ENCODE measurements around the gene CENPL. TPM values are rescaled to one million over a fixed set of nuclear protein-coding genes. Genes with fewer than 3 reads are reported as not detected.

CENPL gene
- total and polyA plus RNA-seq, 2 of the 8 experiments (the other 6 are each of a cell fraction or from before 2014, with no cell fraction given): 6.6 to 16.0 TPM

DNA sequence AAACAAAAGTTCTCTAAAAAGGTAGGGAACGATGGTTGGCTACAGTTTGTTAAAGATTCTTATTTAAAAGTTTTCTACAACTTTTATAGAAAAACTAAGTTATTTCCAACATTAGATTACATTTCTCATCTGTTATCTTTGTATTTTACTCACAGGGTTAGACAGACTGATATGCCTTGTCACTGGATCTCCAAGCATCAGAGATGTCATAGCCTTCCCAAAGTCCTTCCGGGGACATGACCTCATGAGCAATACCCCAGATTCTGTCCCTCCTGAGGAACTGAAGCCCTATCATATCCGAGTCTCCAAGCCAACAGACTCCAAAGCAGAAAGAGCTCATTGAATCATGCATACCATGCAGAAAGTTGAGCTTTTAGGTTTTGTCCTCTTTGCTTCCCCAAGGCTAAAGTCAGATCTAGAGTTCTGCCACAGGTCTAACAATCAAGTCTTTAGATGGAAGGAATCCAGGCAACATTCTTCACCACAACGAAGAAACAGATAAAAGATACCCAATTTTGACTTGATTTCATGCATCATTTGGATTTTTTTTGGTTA is 32.8 kb upstream of the CENPL start:
- H3K27ac ChIP-seq (ENCODE audit: low read depth, low read length): no peak overlapping the region

More for the DNA sequence above, 32.8 kb upstream of the CENPL start:
- Histone ChIP-seq H3K4me2 (ENCODE audit: insufficient read depth in 1 of 2, low read depth in 2 of 2, low read length in 2 of 2) (no peak overlapping the region), H3K23ac (ENCODE audit: insufficient read length) (no peak overlapping the region), H2BK12ac (ENCODE audit: low read depth, low read length) (no peak overlapping the region), H3K4me3 (ENCODE audit: extremely low read depth in 1 of 4, insufficient read depth in 2 of 4, low read depth in 3 of 4, low read length in 4 of 4) (no peak overlapping the region), H3K14ac (ENCODE audit: insufficient read length) (no peak overlapping the region), H3K4me1 (replicated peaks in 1 of 4; ENCODE audit: control insufficient read depth in 3 of 4, insufficient read depth in 4 of 4, low read length in 3 of 4) (peaks cover 0 to 9% (median 3%) of the 10 kb centered on the region in 4 experiments; a peak in 4 of 7 replicates), H3K56ac (replicated peaks; ENCODE audit: insufficient read length, low read depth, low read length) (no peak overlapping the region), H3K79me2 (ENCODE audit: control insufficient read depth in 1 of 2, insufficient read depth in 2 of 2, low read length in 2 of 2) (no peaks in the 10 kb centered on the region), H4K20me1 (replicated peaks in 1 of 2; ENCODE audit: control insufficient read depth in 1 of 2, insufficient read depth in 2 of 2, low read length in 2 of 2) (peaks cover 0 to 1% of the 10 kb centered on the region in 2 experiments), H3K27me3 (replicated peaks in 1 of 4; ENCODE audit: control insufficient read depth in 3 of 4, extremely low read depth in 1 of 4, insufficient read depth in 3 of 4, low read length in 3 of 4) (no peaks in the 10 kb centered on the region), H3K9me3 (ENCODE audit: insufficient read depth in 2 of 2, low read depth in 1 of 2, low read length in 1 of 2) (no peaks in the 10 kb centered on the region), H2AFZ (ENCODE audit: low read length) (no peak overlapping the region), H2BK20ac (ENCODE audit: low read length) (no peak overlapping the region), H4K5ac (ENCODE audit: insufficient read length, low read depth, low read length) (no peak overlapping the region), H3K4ac (replicated peaks; ENCODE audit: insufficient read length, low read depth, low read length) (no peak overlapping the region), H3K9ac (replicated peaks in 1 of 4; ENCODE audit: extremely low read depth in 1 of 4, low read depth in 3 of 4, low read length in 3 of 4) (no peak overlapping the region), H3K36me3 (ENCODE audit: control insufficient read depth in 2 of 4, insufficient read depth in 4 of 4, low read length in 3 of 4) (peaks cover 6 to 57% (median 25%) of the 10 kb centered on the region in 4 experiments; a peak in 7 of 8 replicates), H2AK5ac (ENCODE audit: low read depth, low read length) (no peak overlapping the region), H2BK15ac (ENCODE audit: low read length) (no peak overlapping the region), H3K23me2 (ENCODE audit: low read depth, low read length) (no peaks in the 10 kb centered on the region), H4K8ac (ENCODE audit: extremely low read depth, insufficient read depth, low read length) (no peak overlapping the region), H3K79me1 (ENCODE audit: low read depth, low read length) (no peaks in the 10 kb centered on the region), H2BK120ac (replicated peaks; ENCODE audit: low read depth, low read length) (no peak overlapping the region), H4K91ac (replicated peaks; ENCODE audit: insufficient read length, low read length) (no peak overlapping the region), H2BK5ac (ENCODE audit: low read depth, low read length) (no peak overlapping the region), H3K18ac (ENCODE audit: extremely low read depth, low read length) (no peak overlapping the region)
- 91% methylated on average over 4 of the region's 4 CpGs; no CpG with 5 or more reads in 1 of the 2 experiments for WGBS, 2 experiments (ENCODE audit: extremely low coverage in 1 of 2, insufficient coverage in 1 of 2, insufficient read length in 1 of 2, insufficient replicate concordance in 2 of 2, low coverage in 1 of 2, low lambda C conversion rate in 2 of 2, missing lambda C conversion rate in 1 of 2)
- FAIRE-seq (no peak), DNase-seq (ENCODE audit: low read depth in 1 of 2, low spot score in 2 of 2) (no peak)
- ChIA-PET CTCF (ENCODE audit: partially characterized antibody) (interaction anchor here (0.5 kb wide), 1 partner anchor 110 kb away, joined by 3 read pairs; no protein-coding TSS in a partner anchor), POLR2A (ENCODE audit: partially characterized antibody) (interaction anchor here (0.7 to 17.5 kb wide), 4 partner anchors 8 to 233 kb away, joined by 3 to 475 read pairs (median 7); partner anchors contain the start of genes GAS5 and ZBTB37)
